HG03097 (cell line): ENCODE results near the gene ZDHHC11B.
"Not testable (repeated sequence)": the region's sequence is repeated elsewhere in the genome, so short reads cannot be mapped to it uniquely, and the experiment has no call there.

Experiments used
- ATAC-seq: cut with Tn5 transposase; IDR thresholded peaks from one replicate; pipeline ENCODE4 v1.9.1; 2021; ENCODE audit not compliant: unreplicated experiment, low FRiP score

Gene ZDHHC11B, protein sequence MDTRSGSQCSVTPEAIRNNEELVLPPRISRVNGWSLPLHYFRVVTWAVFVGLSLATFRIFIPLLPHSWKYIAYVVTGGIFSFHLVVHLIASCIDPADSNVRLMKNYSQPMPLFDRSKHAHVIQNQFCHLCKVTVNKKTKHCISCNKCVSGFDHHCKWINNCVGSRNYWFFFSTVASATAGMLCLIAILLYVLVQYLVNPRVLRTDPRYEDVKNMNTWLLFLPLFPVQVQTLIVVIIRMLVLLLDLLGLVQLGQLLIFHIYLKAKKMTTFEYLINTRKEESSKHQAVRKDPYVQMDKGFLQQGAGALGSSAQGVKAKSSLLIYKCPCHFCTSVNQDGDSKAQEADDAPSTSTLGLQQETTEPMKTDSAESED

DNA sequence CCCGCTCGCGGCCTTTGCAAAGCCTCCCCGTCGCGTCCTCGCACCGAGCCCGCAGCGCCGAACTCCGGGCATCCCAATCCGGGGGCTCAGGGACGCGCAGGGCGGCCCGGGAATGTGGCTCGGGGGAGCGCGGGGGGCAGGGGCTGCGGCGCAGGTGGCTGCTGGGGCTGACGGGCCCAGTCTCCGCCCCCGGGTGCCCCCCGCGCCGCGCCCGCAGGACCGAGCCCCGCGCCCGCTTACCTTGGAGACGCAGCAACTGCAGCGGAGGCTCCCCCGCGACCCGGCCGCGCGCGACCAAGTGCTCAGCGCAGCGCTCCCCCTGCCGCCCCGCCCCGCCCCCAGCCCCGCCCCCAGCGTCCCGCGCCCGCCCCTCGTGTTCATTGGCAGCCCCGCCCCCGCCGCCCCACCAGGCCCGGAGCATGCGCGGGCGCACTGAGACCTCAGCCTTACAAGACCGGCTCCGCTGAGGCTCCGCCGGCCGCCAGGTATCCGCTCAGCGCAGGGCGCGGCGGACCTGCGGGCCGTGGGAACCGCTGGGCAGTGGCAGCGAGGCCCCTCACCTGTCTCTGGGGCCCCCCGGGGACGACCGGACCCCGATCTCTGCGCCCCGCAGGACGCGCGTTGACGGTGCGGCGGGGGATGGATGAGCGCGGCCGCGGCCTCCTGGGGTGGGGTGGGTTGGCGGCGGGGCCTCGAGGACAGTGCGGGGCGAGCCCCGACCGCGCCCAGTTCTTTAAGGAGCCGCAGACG is at the start of gene ZDHHC11B:
Gene ZDHHC11B, minus strand, starts transcription at position 302 of the 750 bp plus-strand sequence. CDS start 17,810 bp downstream, outside the sequence.
- ATAC-seq, result not testable (repeated sequence)

DNA sequence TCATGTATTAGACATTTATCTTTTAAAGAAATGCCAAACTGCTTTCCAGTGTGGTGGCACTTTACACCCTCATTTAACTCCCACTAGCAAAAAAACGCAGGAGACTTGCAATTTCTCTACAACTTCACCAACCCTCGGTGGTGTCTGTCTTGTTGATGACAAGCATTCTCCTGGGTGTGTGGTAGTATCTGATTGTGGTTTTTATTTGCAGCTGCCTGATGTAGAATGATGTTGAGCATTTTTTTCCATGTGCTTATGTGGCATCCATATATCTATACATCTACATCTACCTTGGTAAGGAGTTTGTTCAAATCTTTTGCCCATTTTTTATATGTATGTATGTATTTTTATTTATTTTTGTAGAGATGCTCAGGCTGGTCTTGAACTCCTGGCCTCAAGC is 49.5 kb upstream of the ZDHHC11B start:
- ATAC-seq, result not testable (repeated sequence)

DNA sequence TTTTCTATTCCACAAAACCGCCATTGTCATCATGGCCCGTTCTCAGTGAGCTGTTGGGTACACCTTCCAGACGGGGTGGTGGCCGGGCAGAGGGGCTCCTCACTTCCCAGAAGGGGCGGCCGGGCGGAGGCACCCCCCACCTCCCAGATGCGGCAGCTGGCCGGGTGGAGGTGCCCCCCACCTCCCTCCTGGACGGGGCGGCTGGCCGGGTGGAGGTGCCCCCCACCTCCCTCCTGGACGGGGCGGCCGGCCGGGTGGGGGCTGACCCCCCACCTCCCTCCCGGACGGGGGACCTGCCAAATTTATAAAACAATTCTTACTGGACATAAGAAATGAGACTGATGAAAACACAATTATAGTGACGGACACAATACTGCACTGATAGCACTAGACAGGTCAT is 43.7 kb upstream of the ZDHHC11B start:
- ATAC-seq, result not testable (repeated sequence)

DNA sequence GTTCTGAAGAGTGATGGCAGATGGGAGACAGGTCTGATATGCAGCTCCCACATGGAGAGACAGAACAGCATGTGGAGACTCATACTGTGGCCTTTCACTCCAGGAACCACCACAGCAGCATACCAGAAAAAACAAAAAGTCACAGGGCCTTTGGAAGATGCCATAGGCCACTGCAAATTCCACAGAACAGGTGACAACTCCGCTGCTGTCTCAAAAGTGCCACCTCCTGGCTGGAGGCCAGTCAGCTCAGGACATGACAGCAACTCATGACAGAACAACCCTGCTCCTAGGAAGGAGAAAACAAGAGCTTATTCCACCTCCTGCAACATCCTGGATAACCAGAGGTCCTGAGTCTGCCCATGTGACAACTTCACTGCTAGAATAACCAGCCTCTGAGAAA is 41.0 kb upstream of the ZDHHC11B start:
- not testable (repeated sequence) for ATAC-seq

DNA sequence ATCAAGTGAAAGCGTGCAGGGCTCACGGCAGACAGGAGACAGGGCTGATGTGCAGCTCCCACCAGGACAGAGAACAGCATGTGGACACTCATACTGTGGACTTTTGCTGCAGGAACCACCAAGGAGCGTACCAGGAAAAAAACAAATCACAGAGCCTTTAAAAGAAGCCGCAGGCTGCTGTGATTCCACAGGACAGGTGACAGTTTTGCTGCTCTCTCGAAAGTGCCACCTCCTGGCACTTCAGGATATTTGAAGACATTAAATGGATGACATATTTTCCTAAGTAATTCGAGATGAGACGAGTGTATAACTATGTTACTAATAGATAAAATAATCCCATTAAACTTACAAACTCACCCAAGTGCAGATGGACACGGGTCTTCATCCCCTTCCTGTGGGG is 37.0 kb upstream of the ZDHHC11B start:
- ATAC-seq, result no peak

DNA sequence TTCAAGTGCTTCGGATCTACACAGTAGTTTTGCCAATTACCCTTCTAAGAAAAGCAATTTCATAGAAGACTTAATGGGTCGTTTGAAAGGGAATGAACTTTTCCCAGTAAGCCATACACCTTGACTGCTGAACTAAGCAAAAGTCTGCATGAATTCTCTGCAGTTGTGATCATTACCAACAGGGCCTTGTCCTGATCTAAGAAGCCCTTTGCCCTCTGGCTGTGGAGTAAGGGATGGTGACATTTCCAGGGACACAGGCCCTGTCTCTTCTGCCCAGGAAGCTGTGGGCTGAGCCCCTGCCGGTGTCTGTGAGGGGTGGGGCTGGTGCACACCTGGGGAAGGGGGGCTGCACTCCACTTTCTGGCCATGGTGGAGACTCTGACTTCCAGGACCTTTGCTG is 35.7 kb upstream of the ZDHHC11B start:
- no peak for ATAC-seq

DNA sequence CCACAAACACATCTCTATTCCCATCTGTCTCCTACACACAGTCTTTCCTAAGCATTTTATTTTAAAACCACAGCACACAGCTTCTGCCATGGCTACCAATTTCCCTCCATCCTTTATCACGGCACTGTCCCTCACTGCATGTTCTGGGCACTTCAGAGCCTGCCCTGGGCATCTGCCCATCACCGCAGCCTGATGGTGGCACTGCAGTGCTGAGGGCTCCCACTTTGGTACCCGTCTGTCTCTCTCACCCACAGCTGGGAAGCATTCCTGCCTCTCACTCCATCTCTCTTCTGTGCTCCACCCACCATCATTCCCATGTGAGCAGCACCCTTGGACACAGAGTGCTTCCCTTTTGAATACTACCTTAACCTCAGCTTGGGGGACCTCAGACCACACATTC is 34.5 kb upstream of the ZDHHC11B start:
- no peak for ATAC-seq

DNA sequence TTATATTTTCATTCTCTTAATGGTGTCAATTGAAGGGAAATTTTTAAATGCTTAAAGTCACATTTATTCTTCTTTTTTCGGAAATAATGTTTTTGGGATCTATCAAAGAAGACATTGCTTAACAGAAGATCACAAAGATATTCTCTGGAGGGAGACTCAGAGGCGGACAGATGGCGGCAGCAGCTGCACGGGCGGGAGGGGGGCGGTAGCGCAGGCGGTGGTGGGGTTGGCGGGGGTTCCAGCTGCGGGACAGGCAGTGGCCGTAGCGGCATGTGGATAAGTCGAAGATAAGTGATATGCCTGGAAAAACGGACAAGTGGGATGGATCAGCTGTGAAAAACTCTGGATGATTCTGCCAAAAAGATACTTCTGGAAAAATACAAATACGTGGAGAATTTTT is 31.6 kb upstream of the ZDHHC11B start:
- ATAC-seq, result no peak

DNA sequence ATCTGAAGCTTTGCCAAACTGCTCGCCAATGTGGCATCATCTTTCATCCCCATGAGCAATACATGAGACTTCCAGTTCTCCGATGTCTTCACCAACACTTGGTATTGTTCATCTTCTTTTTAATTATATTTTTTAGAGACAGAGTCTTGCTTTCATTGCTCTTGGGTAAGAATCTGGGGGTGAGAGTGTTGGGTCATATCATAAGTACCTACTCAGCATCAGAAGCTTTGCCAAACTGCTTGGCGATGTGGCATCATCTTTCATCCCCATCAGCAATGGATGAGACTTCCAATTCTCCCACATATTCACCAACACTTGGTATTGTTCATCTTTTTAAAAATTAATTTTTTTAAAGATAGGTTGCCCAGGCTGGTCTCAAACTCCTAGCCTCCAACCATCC is 30.9 kb upstream of the ZDHHC11B start:
- ATAC-seq, result no peak

DNA sequence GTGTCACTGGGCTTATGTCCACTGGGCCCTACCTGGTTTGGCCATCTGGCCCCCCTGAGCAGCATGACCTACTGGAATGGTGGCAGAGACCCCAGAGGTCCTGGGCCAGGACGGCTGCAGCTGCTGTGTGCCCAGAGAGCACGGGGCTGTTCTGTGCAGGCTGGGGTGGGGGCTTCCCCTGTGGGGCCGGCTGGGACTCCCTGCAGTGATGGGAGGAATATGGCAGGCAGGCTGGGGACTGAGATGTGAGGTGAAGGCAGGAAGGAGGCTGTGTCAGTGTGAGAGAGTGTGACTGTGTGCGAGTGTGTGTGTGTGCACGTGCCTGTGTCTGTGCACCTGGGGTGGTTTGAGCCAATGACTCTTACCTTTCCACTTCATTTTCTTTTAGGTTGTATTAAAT is 29.0 kb upstream of the ZDHHC11B start:
- ATAC-seq, result not testable (repeated sequence)

DNA sequence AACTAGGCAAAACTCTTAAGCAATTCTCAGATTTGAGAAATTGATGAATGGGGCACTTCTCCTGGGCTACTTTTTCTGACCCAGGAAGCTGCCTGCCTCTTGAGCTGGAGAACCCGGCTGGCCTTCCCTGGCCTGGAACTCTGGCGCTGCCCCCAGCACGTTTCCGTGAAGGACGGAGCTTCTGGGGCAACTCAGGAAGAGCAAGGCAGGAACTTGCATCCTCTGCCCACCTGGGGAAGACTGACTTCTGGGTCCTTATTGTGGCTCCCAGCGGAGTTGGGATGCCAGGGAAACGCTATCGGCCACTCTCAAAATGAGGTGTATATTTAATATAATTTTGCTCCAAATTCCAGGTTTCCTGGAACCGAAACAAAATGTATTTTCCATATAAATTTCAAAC is 26.9 kb upstream of the ZDHHC11B start:
- ATAC-seq, result not testable (repeated sequence)

DNA sequence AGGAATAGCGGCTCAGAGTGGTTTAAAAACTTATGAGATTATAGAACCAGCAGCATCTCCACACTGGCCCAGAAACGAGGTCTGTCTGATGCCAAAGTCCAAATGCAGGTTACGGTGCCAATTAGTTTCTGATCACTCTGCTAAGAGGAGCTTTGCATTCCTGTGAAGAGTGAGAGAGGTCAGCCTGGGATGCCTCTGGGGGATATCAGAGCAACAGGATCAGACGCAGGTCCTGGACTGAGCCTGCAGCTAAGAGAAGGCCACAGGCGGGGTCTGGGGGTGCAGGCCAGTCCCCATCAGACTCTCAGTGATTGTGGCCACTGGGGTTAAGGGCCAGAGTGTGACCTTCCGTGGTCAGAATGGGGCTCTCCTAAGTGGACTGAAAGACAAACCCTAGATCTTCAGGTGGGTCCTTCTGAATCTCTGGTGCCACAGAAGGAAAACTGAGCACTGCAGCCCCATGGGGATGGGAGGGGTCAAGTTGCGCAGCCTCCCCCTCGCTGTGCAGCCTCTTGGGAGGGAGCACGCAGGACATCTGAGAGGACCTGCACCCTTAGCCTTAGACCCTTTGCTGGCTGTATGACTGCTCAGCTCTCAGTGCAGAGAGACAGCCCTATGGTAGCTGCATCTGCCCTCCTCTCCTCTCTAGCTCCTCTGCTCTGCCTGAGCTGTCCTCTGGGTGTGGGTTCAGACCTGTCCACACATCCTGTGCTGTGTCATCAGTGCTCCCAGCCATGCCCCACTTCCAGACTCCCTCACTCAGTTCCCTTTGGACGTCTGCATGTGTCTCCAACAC is 23.4 kb upstream of the ZDHHC11B start:
- ATAC-seq, result not testable (repeated sequence)

DNA sequence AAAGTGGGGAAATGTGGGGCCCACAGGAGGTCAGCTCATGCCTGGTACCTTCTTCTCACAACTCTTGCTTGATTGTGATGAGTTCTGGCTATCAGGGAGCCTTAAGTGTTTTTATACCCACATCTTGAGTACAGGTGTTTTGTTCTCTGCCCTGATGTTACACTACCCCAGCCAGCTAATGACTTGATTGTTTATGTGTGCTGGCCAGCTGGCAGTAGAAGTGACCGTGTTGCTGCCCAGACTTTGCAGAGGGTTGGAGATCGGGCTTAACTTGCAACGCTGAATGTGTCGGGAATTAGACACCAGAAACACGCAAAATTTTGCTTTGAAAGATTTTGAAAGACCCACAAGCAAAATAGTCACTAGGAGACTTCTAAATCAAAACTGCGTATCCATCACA is 16.9 kb upstream of the ZDHHC11B start:
- ATAC-seq, result no peak

DNA sequence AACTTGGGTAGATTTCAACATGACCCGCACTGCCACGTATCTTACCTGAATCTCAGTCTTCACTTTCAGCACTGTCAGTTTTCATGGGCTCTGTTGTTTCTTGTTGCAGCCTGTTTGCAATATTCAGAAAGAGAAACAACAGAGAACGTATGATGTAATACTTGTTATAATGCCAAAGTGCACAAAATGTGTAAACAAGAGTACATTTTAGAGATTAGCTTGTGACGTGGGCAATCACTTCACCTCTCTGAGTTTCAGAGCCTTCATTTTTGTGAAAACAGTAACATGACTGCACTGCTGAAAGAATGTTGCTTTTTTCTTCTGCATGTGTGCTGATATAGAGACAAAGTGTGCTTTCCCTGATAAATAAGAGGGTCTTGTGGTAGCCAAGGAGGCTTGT is 16.5 kb upstream of the ZDHHC11B start:
- ATAC-seq, result not testable (repeated sequence)

DNA sequence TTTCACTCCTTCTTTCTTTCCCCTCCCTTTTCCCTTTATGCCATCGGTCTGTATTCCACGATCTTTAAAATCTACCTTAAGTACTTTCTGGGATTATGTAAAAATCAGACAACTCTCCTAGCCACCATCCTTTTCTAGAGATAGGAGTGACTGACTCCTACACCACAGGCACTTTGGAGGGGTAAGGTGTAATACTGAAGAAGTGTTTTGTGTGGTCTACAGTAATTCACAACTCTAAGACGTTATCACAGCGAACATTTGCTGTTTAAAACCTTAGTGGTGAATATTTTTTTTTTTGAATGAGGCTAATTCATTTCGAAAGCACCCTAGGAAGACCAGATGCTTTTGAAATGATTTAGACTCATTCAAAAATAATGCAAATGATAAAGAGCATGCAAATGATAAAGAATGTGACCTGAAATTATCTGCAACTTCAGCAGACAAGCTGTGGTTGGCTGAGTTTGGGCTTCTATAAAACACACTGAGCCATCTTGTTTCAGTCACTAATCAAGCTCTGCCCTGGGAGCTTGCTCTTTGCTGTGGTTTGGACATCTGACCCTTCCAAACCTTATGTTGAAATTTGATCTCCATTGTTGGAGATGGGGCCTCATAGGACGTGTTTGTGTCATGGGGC is 14.1 kb upstream of the ZDHHC11B start:
- ATAC-seq, result not testable (repeated sequence)

DNA sequence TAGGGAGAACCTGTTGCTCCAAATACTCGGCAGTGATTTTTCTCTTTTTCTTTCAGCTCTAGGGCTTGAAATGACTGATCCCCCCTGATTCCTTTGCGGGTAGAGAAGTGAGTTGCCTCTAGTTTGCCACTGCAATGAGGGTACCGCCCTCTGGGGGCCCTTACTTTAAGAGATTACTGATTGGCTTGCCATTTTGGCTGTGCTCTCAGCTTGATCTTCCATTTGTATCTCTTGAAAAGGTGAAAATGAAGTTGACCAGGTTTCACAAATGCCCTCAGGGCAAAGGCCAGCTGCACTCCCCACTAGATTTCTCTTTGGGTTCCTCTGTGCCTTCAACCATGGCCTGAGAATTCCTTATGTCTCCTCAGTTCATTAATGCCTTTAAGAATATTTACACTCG is 13.5 kb upstream of the ZDHHC11B start:
- ATAC-seq, result not testable (repeated sequence)

DNA sequence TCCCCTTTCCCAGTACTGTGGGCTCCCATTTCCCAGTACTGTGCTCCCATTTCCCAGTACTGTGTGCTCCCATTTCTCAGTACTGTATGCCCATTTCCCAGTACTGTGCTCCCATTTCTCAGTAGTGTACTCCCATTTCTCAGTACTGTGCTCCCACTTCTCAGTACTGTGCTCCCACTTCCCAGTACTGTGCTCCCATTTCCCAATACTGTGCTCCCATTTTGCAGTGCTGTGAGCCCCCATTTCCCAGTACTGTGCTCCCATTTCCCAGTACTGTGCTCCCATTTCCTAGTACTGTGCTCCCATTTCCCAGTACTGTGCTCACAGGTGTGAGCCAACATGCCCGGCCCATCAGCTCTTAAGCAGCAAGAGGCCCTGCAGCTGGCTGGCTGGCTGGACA is 11.3 kb upstream of the ZDHHC11B start:
- not testable (repeated sequence) for ATAC-seq

DNA sequence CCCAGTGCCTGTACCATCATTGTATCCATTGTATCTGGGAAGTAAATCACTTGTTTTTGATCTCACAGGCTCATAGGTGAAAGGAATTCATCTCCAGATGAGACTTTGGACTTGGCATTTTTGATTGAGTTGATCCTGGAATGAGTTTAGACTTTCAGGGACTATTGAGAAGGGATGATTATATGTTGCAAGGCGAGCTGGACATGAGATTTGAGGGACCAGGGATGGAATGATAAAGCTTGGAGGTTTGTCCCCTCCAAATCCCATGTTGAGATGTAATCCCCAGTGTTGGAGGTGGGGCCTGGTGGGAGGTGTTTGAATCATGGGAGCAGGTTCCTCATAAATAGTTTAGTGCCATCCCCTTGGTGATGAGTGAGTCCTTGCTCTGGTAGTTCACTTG is 10.4 kb upstream of the ZDHHC11B start:
- not testable (repeated sequence) for ATAC-seq

DNA sequence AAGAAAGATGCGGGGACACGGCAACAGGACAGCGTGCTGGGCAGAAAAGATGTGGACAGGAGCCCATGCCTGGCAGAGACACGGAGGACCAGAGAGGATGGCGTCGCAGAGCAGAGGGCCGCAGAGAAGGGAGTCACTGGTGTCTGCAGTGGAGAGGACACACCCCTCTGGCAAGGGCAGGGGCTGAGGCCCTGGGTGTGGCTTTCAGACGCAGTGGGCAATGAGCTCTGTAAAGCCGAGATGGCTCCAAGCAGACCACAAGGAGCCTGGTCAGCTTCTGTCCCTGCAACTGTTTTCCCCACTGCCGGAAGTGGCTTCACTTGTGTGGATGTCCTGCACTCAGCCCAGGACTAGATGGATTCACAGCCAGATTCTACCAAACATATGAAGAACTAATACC is 4.2 kb upstream of the ZDHHC11B start:
- ATAC-seq, result not testable (repeated sequence)

DNA sequence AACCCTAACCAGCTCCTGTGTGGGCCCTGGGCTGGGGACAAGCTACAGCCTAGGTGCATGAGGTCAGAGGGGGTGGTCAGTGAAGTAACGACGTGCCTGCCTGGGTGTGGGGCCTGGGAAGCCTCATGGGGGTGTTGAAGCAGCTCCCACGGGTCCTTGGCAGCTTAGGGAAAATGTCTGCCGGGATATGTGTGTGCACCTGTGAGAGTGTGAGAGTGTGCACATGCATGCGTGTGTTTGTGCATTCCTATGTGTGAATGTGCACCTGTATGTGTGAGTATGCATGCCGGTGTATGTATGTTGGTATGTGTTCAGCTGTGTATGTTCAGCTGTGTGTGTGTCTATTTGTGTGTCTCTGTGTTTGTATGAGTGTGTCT is 3.3 kb upstream of the ZDHHC11B start:
- ATAC-seq, result not testable (repeated sequence)
